ENCODE measurements around the gene PROC. TPM values are rescaled to one million over a fixed set of nuclear protein-coding genes. Genes with fewer than 3 reads are reported as not detected.

Gene PROC
- total and polyA plus RNA-seq, 12 donors = not detected

- no peak for ATAC-seq
- no peak overlapping the region for H3K4me3 ChIP-seq
- intact Hi-C loops (cut with DNase I) = no loop called here
- no peak for DNase-seq
- peaks cover 0 to 8% (median 6%) of the 10 kb centered on the region in 9 donors for H3K4me1 ChIP-seq
- no peak overlapping the region for H3K27ac ChIP-seq
- no peaks in the 10 kb centered on the region for H3K9me3 ChIP-seq
- peaks cover 2 to 16% (median 14%) of the 10 kb centered on the region in 7 donors for H3K27me3 ChIP-seq
- TF ChIP-seq CTCF (IDR thresholded peaks at IDR 0.05) = no peak
- no peaks in the 10 kb centered on the region for H3K36me3 ChIP-seq
- 95 to 96% methylated on average over 36 of the region's 36 CpGs for WGBS, 2 donors
These were observed 10.0 kb downstream of the PROC start for GRCh38 chr2:127428057-127428814.

GRCh38 chr2:127428815-127429109, 10.5 kb downstream of the PROC start:
- H3K9me3 ChIP-seq = no peaks in the 10 kb centered on the region
- H3K27ac ChIP-seq = no peak overlapping the region
- 91% methylated on average over 6 of the region's 6 CpGs for WGBS, 2 donors
- H3K4me3 ChIP-seq = no peak overlapping the region
- ATAC-seq (no peak), DNase-seq (no peak)
- peaks cover 0 to 11% (median 9%) of the 10 kb centered on the region in 7 donors for H3K27me3 ChIP-seq
- H3K36me3 ChIP-seq = no peaks in the 10 kb centered on the region
- TF ChIP-seq CTCF (IDR thresholded peaks at IDR 0.05) = no peak
- peaks cover 0 to 2% (median 1%) of the 10 kb centered on the region in 9 donors for H3K4me1 ChIP-seq
- intact Hi-C loops (cut with DNase I) = no loop called here

DNA sequence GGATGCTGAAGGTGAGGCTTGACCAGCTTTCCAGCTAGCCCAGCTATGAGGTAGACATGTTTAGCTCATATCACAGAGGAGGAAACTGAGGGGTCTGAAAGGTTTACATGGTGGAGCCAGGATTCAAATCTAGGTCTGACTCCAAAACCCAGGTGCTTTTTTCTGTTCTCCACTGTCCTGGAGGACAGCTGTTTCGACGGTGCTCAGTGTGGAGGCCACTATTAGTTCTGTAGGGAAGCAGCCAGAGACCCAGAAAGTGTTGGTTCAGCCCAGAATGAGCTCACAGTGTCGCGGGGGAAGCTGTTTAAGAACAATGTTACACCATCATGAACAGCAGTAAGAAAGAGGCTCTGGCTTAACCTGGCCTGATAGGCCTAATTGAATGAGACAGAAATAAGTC, 11.1 kb downstream of the PROC start:
- ATAC-seq = no peak
- Histone ChIP-seq H3K9me3 (no peaks in the 10 kb centered on the region), H3K27ac (no peak overlapping the region), H3K27me3 (peaks cover 0 to 6% (median 5%) of the 10 kb centered on the region in 7 donors), H3K36me3 (no peaks in the 10 kb centered on the region), H3K4me3 (no peak overlapping the region), H3K4me1 (no peaks in the 10 kb centered on the region)
- DNase-seq = no peak
- WGBS, 2 donors = 83 to 89% methylated on average over 4 of the region's 4 CpGs
- intact Hi-C loops (cut with DNase I) = no loop called here
- no peak for TF ChIP-seq CTCF (IDR thresholded peaks at IDR 0.05)

GRCh38 chr2:127429844-127430425, 11.7 kb downstream of the PROC start:
- DNase-seq = no peak
- TF ChIP-seq CTCF (IDR thresholded peaks at IDR 0.05) = no peak
- Histone ChIP-seq H3K27me3 (no peaks in the 10 kb centered on the region), H3K4me1 (no peaks in the 10 kb centered on the region), H3K36me3 (no peaks in the 10 kb centered on the region), H3K9me3 (no peaks in the 10 kb centered on the region), H3K4me3 (no peak overlapping the region), H3K27ac (no peak overlapping the region)
- no peak for ATAC-seq
- intact Hi-C loops (cut with DNase I) = no loop called here
- 83 to 89% methylated on average over 7 of the region's 7 CpGs for WGBS, 2 donors

Data from heart right ventricle (tissue), 16 donors.